HCT116 (cell line): Measurements from ENCODE around the gene ALMS1.

Experiments
- EGR1 ChIP-seq: IDR thresholded peaks from 2 replicates; pipeline ENCODE4 v1.6.1; 2012; ENCODE audit warnings: low read depth
- EZH2 ChIP-seq: fragments of 200-600 bp; sonication (generic); IDR thresholded peaks from 2 replicates; pipeline ENCODE4 v1.6.1; 2017; ENCODE audit warnings: antibody characterized with exemption, mixed run types
- FOSL1 ChIP-seq: IDR thresholded peaks from 2 replicates; pipeline ENCODE4 v1.6.1; 2012; ENCODE audit warnings: low read depth
- SP1 ChIP-seq: IDR thresholded peaks from 2 replicates; pipeline ENCODE4 v1.6.1; 2012; ENCODE audit warnings: low read depth
- SRF ChIP-seq: IDR thresholded peaks from 2 replicates; pipeline ENCODE4 v1.6.1; 2012; ENCODE audit warnings: low read depth

GRCh38 chr2:73640946-73641766, 255.5 kb downstream of the ALMS1 start:
- TF ChIP-seq SRF (no peak), EZH2 (no peak), SP1 (no peak), EGR1 (no peak), FOSL1 (no peak)
